Spleen (tissue), 7 donors: Measurements from ENCODE around the gene SUN5.

ENCODE experiments used
- CTCF ChIP-seq, 11 experiments: fragments of 200-600 bp in 7 of 11; fragments of 450-650 bp in 4 of 11; sonication (generic) in 4 of 11; IDR thresholded peaks in 8 of 11; conservative IDR thresholded peaks in 3 of 11; 1 replicate in 7 of 11; 2 replicates in 4 of 11; pipeline versions ENCODE4 v1.4.0 to v1.8.0; 2016 to 2021; ENCODE audit warnings: antibody characterized with exemption in 11 of 11, inconsistent platforms in 4 of 11, mild to moderate bottlenecking in 1 of 11
- POLR2A ChIP-seq, 3 donors: fragments of 450-650 bp; IDR thresholded peaks; one replicate each; pipeline ENCODE4 v1.5.1; 2017; ENCODE audit warnings: antibody characterized with exemption in 3 of 3, mild to moderate bottlenecking in 1 of 3
- donor health status: DM: no; HTN: no; CAD: no; lungs with moderate emphysema.
- donor health status: DM: no; HTN: no; CAD: no.
- donor health status: DM: no; HTN: no; CAD: no.

DNA sequence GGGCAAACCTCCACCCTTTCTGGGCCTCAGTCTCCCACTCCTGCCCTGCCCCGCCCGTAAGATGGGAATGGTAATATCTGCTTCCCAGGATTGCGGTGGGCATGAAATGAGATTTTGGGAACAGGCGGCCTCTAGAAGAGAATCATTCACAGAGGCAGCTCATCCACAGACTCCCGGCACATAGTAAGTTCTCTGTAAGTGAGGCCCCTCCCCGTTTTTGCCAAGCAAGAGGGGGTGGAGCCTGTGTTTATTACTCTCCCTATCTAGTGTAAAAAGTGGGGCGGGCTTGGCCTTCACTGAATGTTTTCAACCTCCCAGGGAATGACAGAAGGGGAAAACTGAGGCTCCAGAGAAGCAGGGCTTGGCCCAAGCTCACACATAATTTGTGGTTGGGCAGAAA lies 20.0 kb downstream of the SUN5 start:
- TF ChIP-seq CTCF (IDR thresholded peaks at IDR 0.05 in 8 of 11, conservative IDR thresholded peaks at IDR 0.05 in 3 of 11) (no peak), POLR2A (IDR thresholded peaks at IDR 0.05) (no peak)
